Hepatocyte (in vitro differentiated cells): ENCODE results near the gene PUSL1. TPM values are rescaled to one million over a fixed set of nuclear protein-coding genes. Genes with fewer than 3 reads are reported as not detected.
A peak's percentile ranks its signal among the peaks of the same experiment; 100 is the strongest.

Source experiments
- DNase-seq: peaks from one replicate; pipeline ENCODE4 v3.0.0-alpha.2; 2016; ENCODE audit warnings: low spot score
- H2AFZ ChIP-seq: fragments of 200-600 bp; sonication (generic); 2 replicates; pipeline ENCODE4 v1.6.0; 2016; ENCODE audit warnings: antibody characterized with exemption, mild to moderate bottlenecking
- H3K27ac ChIP-seq: fragments of 200-600 bp; sonication (generic); 2 replicates; pipeline ENCODE4 v1.5.1; 2016; ENCODE audit warnings: mild to moderate bottlenecking
- H3K27me3 ChIP-seq: fragments of 200-600 bp; sonication (generic); 2 replicates; pipeline ENCODE4 v1.6.1; 2016
- H3K36me3 ChIP-seq: fragments of 200-600 bp; sonication (generic); replicated peaks from 2 replicates; pipeline ENCODE4 v1.5.1; 2016; ENCODE audit warnings: low read depth; ENCODE audit not compliant: insufficient read depth
- H3K4me1 ChIP-seq: fragments of 200-600 bp; sonication (generic); 2 replicates; pipeline ENCODE4 v1.5.1; 2016; ENCODE audit warnings: mild to moderate bottlenecking, moderate library complexity; ENCODE audit not compliant: insufficient read depth
- H3K4me2 ChIP-seq: fragments of 200-600 bp; sonication (generic); 2 replicates; pipeline ENCODE4 v1.6.0; 2016
- H3K4me3 ChIP-seq: fragments of 200-600 bp; sonication (generic); 2 replicates; pipeline ENCODE4 v1.5.1; 2016; ENCODE audit warnings: mild to moderate bottlenecking
- H3K79me2 ChIP-seq: fragments of 200-600 bp; sonication (generic); 2 replicates; pipeline ENCODE4 v1.6.0; 2017; ENCODE audit warnings: mild to moderate bottlenecking
- H3K9me2 ChIP-seq: fragments of 200-600 bp; sonication (generic); replicated peaks from 2 replicates; pipeline ENCODE4 v1.6.0; 2017; ENCODE audit warnings: mild to moderate bottlenecking; ENCODE audit not compliant: insufficient read depth
- H3K9me3 ChIP-seq: fragments of 200-600 bp; sonication (generic); 2 replicates; pipeline ENCODE4 v1.5.1; 2016; ENCODE audit warnings: low read depth, mild to moderate bottlenecking
- H4K20me1 ChIP-seq: fragments of 200-600 bp; sonication (generic); 2 replicates; pipeline ENCODE4 v1.6.0; 2016; ENCODE audit warnings: mild to moderate bottlenecking; ENCODE audit not compliant: insufficient read depth, poor library complexity, severe bottlenecking
- EZH2 ChIP-seq: fragments of 200-600 bp; sonication (generic); IDR thresholded peaks from 2 replicates; pipeline ENCODE4 v1.6.1; 2016; ENCODE audit warnings: antibody characterized with exemption, mild to moderate bottlenecking, borderline replicate concordance
- EZH2phosphoT487 ChIP-seq: fragments of 200-600 bp; sonication (generic); IDR thresholded peaks from one replicate; pipeline ENCODE4 v1.6.1; 2018; ENCODE audit warnings: antibody characterized with exemption, mild to moderate bottlenecking, low read depth, moderate library complexity; ENCODE audit not compliant: unreplicated experiment, severe bottlenecking
- WGBS: methylation state at CpG from one replicate; pipeline ENCODE4 v1.1.6; 2016; ENCODE audit warnings: low lambda C conversion rate; ENCODE audit errors: missing lambda C conversion rate; 5-methylcytosine and 5-hydroxymethylcytosine counted together
- polyA plus RNA-seq: library from polyadenylated mRNA; unstranded; fragments of >200 nt; fragmentation: Nextera tagmentation; extraction: Ambion mirVana; gene quantifications from 2 replicates; pipeline ENCODE4 v1.2.1, GENCODE V29; 2016
- total RNA-seq: library from RNA; depleted of rRNA; stranded (reverse); fragments of >200 nt; gene quantifications from 2 replicates; pipeline ENCODE4 v1.2.3, GENCODE V29; 2014
- TF ChIP-seq, protein P1 (sequence below): fragments of 200-600 bp; sonication (generic); IDR thresholded peaks from 2 replicates; pipeline ENCODE4 v1.5.1; 2016; ENCODE audit warnings: antibody characterized with exemption, mild to moderate bottlenecking; ENCODE audit not compliant: poor library complexity

The PUSL1 gene
- total and polyA plus RNA-seq, 2 experiments from 2014 or later, result 27.7 to 37.2 TPM

DNA sequence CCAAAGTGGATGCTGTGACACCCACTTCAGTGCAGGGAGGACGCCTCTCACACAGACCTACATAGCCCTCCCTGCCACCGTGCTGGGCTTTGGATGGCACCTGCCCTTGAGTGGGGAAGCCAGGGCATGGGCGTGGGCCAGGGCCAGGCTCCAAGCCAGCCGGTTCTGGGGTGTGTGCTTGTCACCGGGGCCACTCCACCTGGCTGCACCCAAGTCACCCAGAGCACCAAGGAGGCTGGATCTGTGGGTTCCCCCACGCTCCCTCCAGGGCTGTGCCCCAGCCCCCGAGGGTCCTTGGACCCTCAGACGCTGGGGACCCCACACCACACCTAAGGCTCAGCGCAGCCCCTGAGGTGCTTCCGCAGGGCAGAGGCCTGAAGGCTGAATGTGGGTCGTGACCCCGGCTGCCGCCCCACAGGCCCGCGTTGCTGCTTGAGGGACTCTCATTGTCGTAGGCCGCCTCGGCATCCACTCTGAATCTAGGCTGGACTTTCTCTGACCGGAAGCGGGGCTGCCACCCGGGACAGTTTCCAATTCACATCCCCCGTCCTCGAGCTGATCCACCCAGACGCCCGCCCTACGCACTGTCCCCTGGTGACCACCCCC is 48.5 kb downstream of the PUSL1 start:
- Histone ChIP-seq H3K9me3 (no peaks in the 10 kb centered on the region), H3K27me3 (no peaks in the 10 kb centered on the region), H3K27ac (peak overlapping the region; percentile 97), H2AFZ (no peak overlapping the region), H3K4me3 (peak overlapping the region; percentile 40), H3K9me2 (no peaks in the 10 kb centered on the region), H3K79me2 (peaks cover 41% of the 10 kb centered on the region), H4K20me1 (peaks cover 16% of the 10 kb centered on the region), H3K4me1 (peaks cover 60% of the 10 kb centered on the region), H3K36me3 (no peaks in the 10 kb centered on the region), H3K4me2 (peak overlapping the region; percentile 90)
- DNase-seq, result no peak
- TF ChIP-seq, protein P1, sequence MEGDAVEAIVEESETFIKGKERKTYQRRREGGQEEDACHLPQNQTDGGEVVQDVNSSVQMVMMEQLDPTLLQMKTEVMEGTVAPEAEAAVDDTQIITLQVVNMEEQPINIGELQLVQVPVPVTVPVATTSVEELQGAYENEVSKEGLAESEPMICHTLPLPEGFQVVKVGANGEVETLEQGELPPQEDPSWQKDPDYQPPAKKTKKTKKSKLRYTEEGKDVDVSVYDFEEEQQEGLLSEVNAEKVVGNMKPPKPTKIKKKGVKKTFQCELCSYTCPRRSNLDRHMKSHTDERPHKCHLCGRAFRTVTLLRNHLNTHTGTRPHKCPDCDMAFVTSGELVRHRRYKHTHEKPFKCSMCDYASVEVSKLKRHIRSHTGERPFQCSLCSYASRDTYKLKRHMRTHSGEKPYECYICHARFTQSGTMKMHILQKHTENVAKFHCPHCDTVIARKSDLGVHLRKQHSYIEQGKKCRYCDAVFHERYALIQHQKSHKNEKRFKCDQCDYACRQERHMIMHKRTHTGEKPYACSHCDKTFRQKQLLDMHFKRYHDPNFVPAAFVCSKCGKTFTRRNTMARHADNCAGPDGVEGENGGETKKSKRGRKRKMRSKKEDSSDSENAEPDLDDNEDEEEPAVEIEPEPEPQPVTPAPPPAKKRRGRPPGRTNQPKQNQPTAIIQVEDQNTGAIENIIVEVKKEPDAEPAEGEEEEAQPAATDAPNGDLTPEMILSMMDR, result no peak
- TF ChIP-seq EZH2 (no peak), EZH2phosphoT487 (no peak)
- 62% methylated on average over 20 of the region's 26 CpGs for WGBS

DNA sequence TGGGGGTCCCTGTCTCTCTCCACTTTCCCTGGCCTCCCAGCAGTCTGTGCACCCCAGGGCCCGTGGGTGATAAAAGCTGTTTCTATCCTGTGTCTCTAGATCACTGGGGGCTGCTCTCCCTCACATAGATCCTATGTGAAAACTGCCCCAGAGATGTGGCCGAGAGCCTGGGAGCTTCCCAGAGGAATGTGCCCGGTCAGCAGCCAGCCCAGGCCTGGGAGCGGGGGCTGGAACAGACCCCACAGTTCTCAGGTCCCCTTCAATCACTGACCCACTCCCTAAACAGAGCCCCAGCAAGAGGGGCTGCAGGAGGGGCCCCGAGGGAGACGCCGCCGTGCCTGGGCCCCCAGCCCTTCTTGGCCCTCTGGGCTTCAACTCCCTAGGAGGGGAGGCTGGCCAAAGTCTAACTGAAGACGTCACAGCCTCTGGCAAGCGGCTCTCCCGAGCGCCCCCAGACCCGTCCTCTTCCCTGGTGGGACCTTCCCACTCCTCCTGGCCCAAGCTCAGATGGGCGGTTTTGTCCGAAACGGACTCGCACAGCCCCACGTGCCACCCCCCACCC is 49.6 kb downstream of the PUSL1 start:
- peak; percentile 74 for DNase-seq
- WGBS, result 13% methylated on average over 14 of the region's 18 CpGs
- Histone ChIP-seq H3K27me3 (no peaks in the 10 kb centered on the region), H3K9me3 (no peaks in the 10 kb centered on the region), H3K9me2 (no peaks in the 10 kb centered on the region), H2AFZ (no peak overlapping the region), H3K36me3 (no peaks in the 10 kb centered on the region), H3K4me1 (peaks cover 64% of the 10 kb centered on the region), H3K4me3 (peak overlapping the region; percentile 40), H3K4me2 (peak overlapping the region; percentile 90), H3K27ac (peak overlapping the region; percentile 97), H3K79me2 (peaks cover 41% of the 10 kb centered on the region), H4K20me1 (peaks cover 16% of the 10 kb centered on the region)
- TF ChIP-seq, protein P1, result no peak
- TF ChIP-seq EZH2phosphoT487 (no peak), EZH2 (no peak)

DNA sequence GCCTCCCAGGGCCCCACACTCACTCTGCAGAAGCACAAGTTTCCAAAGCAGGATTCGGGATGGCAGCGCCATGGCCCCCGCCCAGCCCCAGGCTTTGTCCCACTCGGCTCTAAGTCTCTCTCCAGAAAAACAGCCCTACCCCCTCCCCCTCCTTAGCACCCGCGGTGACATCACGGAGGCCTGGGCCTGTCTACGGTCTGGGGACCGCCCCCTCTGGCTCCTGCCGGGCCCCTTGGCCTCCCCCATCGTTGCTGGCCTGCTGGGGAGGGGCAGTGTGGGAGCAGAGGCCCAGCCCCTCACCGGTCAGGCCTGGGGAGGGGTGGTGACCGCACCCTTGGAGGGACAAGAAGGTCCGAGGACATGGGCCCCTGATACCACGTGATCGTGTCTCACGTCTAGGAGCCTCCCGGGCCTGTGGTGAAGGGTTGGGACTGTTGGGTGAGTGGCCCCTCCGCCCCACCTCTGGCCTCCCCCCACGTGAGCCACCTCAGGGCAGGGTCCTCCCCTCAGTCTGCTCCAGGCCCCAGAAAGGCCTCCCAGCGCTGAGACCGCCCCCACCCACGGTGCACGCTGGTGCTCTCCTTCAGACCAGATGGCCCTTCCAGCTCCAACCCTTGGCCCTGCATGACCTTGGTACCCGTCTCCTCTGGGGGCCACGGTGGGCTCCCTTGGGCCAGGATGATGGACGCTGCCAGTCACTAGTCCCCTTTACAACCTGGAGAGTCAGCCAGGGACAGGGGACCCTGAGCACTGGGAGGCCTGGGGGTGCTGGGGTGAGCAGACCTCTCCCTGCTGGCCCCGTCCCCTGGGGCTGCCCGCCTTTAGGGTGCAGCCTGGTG is 50.3 kb downstream of the PUSL1 start, which contains the start of gene MXRA8:
MXRA8 (minus strand) TSS at position 123 of the 839 bp plus-strand sequence; CDS start at position 72, 51 bp downstream.
- Histone ChIP-seq H3K4me3 (peak within 1 kb of the TSS; percentile 40), H3K36me3 (no peaks in the 10 kb centered on the region), H3K9me2 (no peaks in the 10 kb centered on the region), H3K4me2 (peak within 1 kb of the TSS; percentile 90), H3K27me3 (no peaks in the 10 kb centered on the region), H2AFZ (no peak within 1 kb of the TSS), H3K79me2 (peaks cover 41% of the 10 kb centered on the region), H3K9me3 (no peaks in the 10 kb centered on the region), H3K27ac (peak within 1 kb of the TSS; percentile 97), H4K20me1 (peaks cover 16% of the 10 kb centered on the region), H3K4me1 (peaks cover 64% of the 10 kb centered on the region)
- WGBS, result 30% methylated on average over 18 of the region's 29 CpGs
- DNase-seq, result peak; percentile 91
- TF ChIP-seq EZH2, result no peak

DNA sequence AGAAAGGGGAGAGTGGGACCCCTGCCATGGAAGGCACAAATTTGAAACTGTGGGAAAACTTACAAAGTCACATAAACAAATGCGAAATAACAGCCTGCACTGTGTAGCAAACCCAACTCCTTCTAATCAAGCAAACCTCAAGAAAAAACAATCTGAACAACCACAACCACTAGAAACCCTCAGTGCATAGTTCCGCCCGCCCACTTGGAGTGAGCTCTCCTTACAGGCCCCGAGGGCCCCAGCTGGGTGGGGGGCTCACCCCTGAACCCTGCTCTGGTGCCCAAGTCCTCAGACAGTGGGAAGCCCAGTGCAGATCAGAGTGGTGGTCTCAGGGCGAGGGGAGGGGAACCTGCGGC is 50.9 kb downstream of the PUSL1 start:
- H3K9me3 ChIP-seq, result no peaks in the 10 kb centered on the region
- peak overlapping the region; percentile 90 for H3K4me2 ChIP-seq
- H3K4me1 ChIP-seq, result peaks cover 63% of the 10 kb centered on the region
- no peak overlapping the region for H2AFZ ChIP-seq
- H3K79me2 ChIP-seq, result peaks cover 37% of the 10 kb centered on the region
- H3K36me3 ChIP-seq, result no peaks in the 10 kb centered on the region
- H3K9me2 ChIP-seq, result no peaks in the 10 kb centered on the region
- 67% methylated on average over 6 of the region's 6 CpGs for whole genome bisulfite sequencing
- H3K4me3 ChIP-seq, result no peak overlapping the region
- H4K20me1 ChIP-seq, result peaks cover 12% of the 10 kb centered on the region
- TF ChIP-seq EZH2, result no peak
- no peak for TF ChIP-seq EZH2phosphoT487
- TF ChIP-seq, protein P1, result no peak
- DNase-seq, result no peak
- H3K27me3 ChIP-seq, result no peaks in the 10 kb centered on the region
- H3K27ac ChIP-seq, result peak overlapping the region; percentile 97
